ENCODE data around the gene LRCH1.
A peak's percentile ranks its signal among the peaks of the same experiment; 100 is the strongest.
"Not testable (repeated sequence)": the region's sequence is repeated elsewhere in the genome, so short reads cannot be mapped to it uniquely, and the experiment has no call there.

The LRCH1 gene, protein sequence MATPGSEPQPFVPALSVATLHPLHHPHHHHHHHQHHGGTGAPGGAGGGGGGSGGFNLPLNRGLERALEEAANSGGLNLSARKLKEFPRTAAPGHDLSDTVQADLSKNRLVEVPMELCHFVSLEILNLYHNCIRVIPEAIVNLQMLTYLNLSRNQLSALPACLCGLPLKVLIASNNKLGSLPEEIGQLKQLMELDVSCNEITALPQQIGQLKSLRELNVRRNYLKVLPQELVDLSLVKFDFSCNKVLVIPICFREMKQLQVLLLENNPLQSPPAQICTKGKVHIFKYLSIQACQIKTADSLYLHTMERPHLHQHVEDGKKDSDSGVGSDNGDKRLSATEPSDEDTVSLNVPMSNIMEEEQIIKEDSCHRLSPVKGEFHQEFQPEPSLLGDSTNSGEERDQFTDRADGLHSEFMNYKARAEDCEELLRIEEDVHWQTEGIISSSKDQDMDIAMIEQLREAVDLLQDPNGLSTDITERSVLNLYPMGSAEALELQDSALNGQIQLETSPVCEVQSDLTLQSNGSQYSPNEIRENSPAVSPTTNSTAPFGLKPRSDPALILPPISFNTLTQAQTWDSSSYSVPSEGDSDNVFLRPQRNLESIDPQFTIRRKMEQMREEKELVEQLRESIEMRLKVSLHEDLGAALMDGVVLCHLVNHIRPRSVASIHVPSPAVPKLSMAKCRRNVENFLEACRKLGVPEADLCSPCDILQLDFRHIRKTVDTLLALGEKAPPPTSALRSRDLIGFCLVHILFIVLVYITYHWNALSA

DNA sequence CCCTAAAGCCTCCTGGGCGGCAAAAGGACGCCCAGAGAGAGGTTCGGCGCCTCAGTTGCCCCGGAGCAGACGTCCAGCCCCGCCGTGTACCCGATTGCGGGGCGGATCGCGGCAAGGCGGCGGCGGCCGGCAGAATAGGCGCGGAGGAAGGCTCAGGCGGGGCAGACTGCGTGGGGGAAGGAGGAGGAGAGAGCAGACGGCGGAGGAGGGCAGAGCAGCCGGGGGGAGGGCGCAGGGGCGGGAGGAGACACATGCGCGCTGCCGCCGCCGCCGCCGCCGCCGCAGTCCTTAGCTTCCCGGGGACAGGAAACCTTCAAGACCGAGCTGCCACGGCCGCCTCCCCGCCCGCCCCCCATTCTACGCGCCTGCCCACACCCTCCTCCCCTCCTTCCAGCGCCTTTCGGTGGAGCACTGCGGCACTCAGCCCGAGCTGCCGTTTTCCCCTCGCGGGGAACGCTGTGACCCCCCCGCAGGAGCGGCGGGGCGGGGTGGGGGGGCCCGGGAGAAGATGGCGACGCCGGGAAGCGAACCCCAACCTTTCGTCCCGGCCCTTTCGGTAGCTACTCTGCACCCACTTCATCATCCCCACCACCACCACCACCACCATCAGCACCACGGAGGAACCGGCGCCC lies at the start of gene LRCH1:
TSS of gene LRCH1 (plus strand) at position 282 of the 632 bp plus-strand sequence. CDS start at position 509, 227 bp downstream.
- DNase-seq (ENCODE audit: low read depth in 4 of 4, low spot score in 1 of 4): peak; percentile 74 to 87 (median 78)

GRCh38 chr13:46504036-46504435 lies 48.9 kb upstream of the LRCH1 start:
- DNase-seq (ENCODE audit: low read depth in 4 of 4, low spot score in 1 of 4): no peak

DNA sequence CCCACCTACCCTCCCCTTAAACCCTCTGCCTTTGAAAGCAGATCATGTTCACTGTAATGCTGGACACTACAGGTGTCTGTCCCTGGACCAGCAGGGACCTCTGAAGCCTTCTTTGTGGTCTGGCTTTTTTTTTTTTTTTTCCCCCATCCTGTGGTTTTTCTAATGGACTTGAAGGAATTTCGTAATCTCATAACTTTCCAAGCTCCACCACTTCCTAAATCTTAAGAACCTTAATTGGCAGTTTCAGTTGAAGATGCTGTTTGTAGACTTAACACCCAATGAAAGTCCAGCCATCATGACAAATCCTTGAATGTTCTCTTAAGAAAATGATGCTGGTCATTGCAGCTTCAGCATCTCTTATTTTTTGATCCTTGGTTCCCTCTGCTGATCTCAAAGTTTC lies 45.0 kb upstream of the LRCH1 start:
- no peak for DNase-seq (ENCODE audit: low read depth in 4 of 4, low spot score in 1 of 4)

GRCh38 chr13:46509981-46510380 lies 43.0 kb upstream of the LRCH1 start:
- no peak for DNase-seq (ENCODE audit: low read depth in 4 of 4, low spot score in 1 of 4)

DNA sequence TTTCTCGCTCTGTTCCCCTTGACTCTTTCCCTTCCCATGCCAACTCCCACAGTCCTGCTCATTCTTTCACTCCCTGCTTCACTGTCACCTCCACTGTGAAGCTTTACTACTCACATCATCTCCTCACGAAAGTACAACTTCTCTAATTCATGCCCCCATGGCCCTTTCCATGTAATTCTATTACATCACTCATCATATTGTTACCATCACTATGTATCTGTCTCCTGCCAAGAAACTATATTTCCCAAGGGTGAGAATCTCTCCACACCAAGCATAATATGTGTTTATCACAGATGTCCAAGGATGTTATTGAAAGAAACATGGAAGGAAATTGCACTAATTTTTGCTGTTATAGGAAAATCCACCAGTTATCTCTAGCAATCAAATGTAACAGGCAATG lies 37.2 kb upstream of the LRCH1 start:
- no peak for DNase-seq (ENCODE audit: low read depth in 4 of 4, low spot score in 1 of 4)

- no peak for DNase-seq (ENCODE audit: low read depth in 4 of 4, low spot score in 1 of 4)
Measured at GRCh38 chr13:46516599-46517338, 36.2 kb upstream of the LRCH1 start.

DNA sequence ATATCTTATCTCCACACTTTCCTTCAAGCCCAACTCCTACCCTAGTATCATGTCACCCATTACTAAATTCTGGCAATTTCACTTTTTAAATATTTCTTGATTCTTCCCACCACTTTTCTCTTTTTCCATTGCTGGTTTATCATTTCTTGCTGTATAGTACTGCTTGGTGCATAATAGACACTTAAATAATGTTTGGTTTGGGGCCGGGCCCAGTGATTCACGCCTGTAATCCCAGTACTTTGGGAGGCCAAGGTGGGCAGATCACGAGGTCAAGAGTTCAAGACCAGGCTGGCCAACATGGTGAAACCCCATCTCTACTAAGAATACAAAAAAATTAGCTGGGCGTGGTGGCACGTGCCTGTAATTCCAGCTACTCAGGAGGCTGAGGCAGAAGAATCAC lies 35.2 kb upstream of the LRCH1 start:
- DNase-seq (ENCODE audit: low read depth in 4 of 4, low spot score in 1 of 4): not testable (repeated sequence)

- no peak for DNase-seq (ENCODE audit: low read depth in 4 of 4, low spot score in 1 of 4)
Measured at GRCh38 chr13:46519182-46519581, 33.8 kb upstream of the LRCH1 start.

DNA sequence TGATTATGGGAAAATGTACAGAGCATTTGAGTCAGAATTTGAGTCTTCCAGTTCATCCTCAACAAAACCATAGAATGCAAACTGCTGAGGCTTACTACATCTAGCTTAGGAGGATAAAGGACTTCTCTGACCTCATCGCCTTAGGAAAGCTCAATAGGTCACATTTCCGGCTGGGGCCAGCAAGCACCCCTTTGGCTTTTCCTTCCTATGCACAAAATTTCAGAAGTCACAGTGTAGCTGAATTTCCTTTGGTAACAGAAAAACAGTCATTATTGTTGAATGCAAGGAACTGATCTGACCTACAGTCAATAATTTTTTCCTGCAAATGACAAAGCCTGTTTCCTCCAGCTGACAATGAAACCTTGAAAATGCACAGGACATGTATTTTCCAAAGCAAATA lies 32.8 kb upstream of the LRCH1 start:
- no peak for DNase-seq (ENCODE audit: low read depth in 4 of 4, low spot score in 1 of 4)

DNA sequence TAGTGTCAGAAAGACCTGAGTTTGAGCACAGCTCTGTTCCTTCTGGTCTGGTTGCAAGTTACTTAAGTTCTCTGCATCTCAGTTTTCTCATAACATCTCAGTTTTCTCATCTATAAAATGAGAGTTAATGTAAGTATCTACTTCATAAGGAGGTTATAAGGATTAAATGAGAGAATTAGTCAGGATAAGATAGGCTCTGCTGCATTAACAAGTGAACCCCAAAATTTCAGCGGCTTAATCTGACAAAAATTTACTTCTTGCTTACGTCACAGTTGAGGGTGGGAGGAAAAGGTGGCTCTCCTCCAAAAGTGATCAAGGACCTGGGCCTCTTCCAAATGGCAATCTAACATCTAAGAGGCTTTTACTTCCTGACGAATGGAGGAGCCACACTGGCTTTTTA lies 31.5 kb upstream of the LRCH1 start:
- no peak for DNase-seq (ENCODE audit: low read depth in 4 of 4, low spot score in 1 of 4)

DNA sequence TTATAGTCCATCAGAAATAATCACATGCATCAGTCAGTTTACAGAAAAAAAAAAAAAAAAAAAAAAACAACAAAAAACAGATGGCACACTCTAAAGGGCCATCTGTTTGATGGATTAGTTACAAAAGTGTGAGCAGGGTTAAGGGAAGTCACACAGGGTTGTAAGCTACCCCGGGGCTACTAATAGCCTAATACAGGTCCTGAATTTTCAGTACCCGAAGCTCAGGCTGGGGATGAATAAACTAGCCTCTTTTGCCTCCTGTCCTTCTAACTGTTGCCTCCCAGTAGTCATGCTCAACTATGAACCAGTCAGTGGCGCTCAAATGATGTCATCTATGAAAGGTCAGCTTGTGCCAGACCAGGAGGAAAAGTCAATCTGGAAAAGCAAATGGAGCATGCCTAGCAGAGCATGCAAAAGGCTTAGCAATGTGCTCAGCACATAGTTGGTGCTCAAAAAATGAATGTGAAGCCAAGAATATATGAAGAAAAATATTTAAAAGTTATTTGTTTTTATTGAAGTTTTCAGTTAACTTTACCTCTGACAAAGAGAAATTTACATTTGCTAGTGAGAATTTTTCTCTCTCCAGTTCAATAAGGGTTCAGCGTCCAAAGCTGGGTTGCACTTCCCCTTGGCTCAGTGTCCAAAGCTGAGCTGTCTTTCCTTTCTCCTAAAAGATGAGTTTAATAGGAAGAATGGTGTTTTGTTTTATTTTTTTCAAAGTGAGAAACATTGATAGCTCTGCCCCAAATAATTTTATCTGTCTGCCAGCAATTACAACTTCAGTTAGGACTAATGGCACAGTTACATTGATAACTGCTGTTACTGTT lies 30.8 kb upstream of the LRCH1 start:
- no peak for DNase-seq (ENCODE audit: low read depth in 4 of 4, low spot score in 1 of 4)

DNA sequence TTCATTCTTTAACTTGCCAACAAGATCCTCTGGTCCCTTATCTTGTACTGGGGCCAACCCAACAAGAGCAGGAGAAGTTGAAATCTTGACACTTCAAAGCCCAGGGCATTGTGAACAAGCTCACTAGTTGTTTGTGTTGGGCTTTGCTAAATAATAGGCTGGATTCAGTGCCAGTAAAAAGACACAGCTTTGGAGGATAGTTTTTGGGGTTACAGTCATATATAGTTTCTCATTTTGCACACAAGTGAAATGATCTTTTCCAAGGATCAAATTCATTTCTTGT lies 30.3 kb upstream of the LRCH1 start:
- DNase-seq (ENCODE audit: low read depth in 4 of 4, low spot score in 1 of 4): no peak

- DNase-seq (ENCODE audit: low read depth in 4 of 4, low spot score in 1 of 4): no peak
Measured at GRCh38 chr13:46523972-46524752, 28.8 kb upstream of the LRCH1 start.

- no peak for DNase-seq (ENCODE audit: low read depth in 4 of 4, low spot score in 1 of 4)
Measured at GRCh38 chr13:46526100-46526735, 26.8 kb upstream of the LRCH1 start.

DNA sequence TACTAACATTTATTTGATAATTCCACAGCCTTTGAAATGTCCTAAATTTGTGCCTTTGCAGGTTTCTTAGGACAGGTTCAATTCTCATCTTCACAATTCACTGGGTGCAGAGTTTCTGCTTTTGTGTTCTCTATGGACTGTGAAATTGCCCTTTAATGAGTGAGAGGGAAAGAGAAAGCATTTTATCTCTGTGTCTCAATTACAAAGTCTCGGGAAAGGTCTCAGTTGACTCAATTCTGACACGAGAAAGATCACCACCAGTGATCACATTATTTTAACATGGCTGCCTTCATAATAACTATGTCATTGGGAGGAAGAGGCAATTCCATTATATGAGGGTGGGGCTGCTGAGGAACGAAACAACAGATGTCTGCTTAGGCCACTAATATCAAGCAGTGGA lies 26.2 kb upstream of the LRCH1 start:
- no peak for DNase-seq (ENCODE audit: low read depth in 4 of 4, low spot score in 1 of 4)

GRCh38 chr13:46527237-46527636 lies 25.7 kb upstream of the LRCH1 start:
- no peak for DNase-seq (ENCODE audit: low read depth in 4 of 4, low spot score in 1 of 4)

DNA sequence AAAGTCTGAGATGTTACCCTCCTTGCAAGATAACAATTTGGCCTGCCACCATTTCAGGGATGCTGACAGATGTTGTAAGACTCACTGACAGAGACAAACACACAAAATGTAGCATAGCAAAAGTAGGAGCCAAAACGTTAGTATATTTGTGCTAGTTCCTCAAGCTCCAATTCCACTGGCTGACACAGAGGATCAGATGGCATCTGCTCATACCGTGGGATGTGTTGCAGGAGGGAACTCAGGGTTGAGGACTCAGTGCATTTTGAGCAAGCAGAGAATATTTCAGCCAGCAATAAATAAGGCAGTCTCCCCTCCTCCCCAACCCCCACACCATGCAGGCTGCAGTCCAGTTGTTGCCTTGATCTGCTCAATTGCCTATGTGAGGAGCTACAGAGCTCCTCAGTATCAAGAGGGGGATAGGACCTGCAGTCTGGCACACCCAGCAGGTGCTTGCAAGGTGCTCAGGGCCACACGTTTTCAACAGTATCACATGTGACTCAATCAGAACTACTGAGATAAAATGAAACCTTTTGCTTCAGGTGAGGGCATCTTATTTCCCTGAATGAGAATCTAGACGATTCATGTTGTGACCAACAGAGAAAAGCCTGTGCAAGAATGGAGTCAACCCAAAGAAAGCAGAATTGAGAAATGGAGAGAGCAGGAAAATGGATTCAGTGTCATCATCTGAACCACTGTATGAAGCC lies 23.6 kb upstream of the LRCH1 start:
- DNase-seq (ENCODE audit: low read depth in 4 of 4, low spot score in 1 of 4): no peak

- no peak for DNase-seq (ENCODE audit: low read depth in 4 of 4, low spot score in 1 of 4)
Measured at GRCh38 chr13:46530084-46530935, 22.7 kb upstream of the LRCH1 start.

All from stimulated activated CD4-positive, alpha-beta T cell treated with anti-CD3 and anti-CD28 coated beads, Interleukin-1b, Interleukin-23, amount 100 ng/mL, for 24 hours (primary cell).